Measurements from ENCODE around the gene LTBP1. TPM values are rescaled to one million over a fixed set of nuclear protein-coding genes. Genes with fewer than 3 reads are reported as not detected.
A peak's percentile ranks its signal among the peaks of the same experiment; 100 is the strongest.

The LTBP1 gene
- total and polyA plus RNA-seq, 2 experiments from 2014 or later, result 216 to 509 TPM

- H3K27me3 ChIP-seq, result no peaks in the 10 kb centered on the region
Measured at GRCh38 chr2:32925976-32926707, 20.6 kb upstream of the LTBP1 start.

GRCh38 chr2:32926708-32927084 is 20.1 kb upstream of the LTBP1 start:
- DNase-seq (ENCODE audit: low read depth in 1 of 2, low spot score in 1 of 2), result peak in 1 of 2 donors; percentile 92
- Histone ChIP-seq H3K36me3 (no peaks in the 10 kb centered on the region), H3K27me3 (no peaks in the 10 kb centered on the region), H3K9me3 (ENCODE audit: low read depth) (no peaks in the 10 kb centered on the region), H3K4me3 (no peak overlapping the region), H3K27ac (no peak overlapping the region), H3K4me1 (ENCODE audit: low read depth) (no peaks in the 10 kb centered on the region)
- no peak for TF ChIP-seq CTCF (IDR thresholded peaks at IDR 0.05; ENCODE audit: low read depth, low read length)

More at GRCh38 chr2:32925976-32926707, 20.6 kb upstream of the LTBP1 start:
- no peak overlapping the region for H3K4me3 ChIP-seq
- no peaks in the 10 kb centered on the region for H3K36me3 ChIP-seq
- DNase-seq (ENCODE audit: low read depth in 1 of 2, low spot score in 1 of 2), result no peak
- H3K9me3 ChIP-seq (ENCODE audit: low read depth), result no peaks in the 10 kb centered on the region
- no peaks in the 10 kb centered on the region for H3K4me1 ChIP-seq (ENCODE audit: low read depth)
- no peak for TF ChIP-seq CTCF (IDR thresholded peaks at IDR 0.05; ENCODE audit: low read depth, low read length)
- H3K27ac ChIP-seq, result no peak overlapping the region

DNA sequence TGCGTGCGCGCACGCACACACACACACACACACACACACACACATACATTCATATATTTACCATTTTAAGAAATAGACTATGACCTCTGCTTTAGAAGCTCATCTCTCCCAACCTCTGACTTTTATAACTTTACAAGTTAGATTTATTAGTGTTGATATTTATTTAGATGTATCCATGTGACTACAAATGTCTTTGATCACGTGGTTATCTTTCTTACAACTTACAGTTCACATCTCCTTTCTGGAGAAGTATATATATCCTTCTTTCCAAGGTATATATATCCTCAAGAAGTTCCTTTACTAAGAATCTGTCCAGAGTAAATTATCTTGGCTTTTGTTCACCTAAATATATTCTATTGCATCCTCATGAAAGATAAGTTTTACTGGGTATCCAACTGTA is 16.3 kb upstream of the LTBP1 start:
- Histone ChIP-seq H3K27me3 (no peaks in the 10 kb centered on the region), H3K36me3 (no peaks in the 10 kb centered on the region), H3K27ac (no peak overlapping the region), H3K4me3 (no peak overlapping the region), H3K9me3 (ENCODE audit: low read depth) (no peaks in the 10 kb centered on the region), H3K4me1 (ENCODE audit: low read depth) (no peaks in the 10 kb centered on the region)
- no peak for DNase-seq (ENCODE audit: low read depth in 1 of 2, low spot score in 1 of 2)
- TF ChIP-seq CTCF (IDR thresholded peaks at IDR 0.05; ENCODE audit: low read depth, low read length), result no peak

DNA sequence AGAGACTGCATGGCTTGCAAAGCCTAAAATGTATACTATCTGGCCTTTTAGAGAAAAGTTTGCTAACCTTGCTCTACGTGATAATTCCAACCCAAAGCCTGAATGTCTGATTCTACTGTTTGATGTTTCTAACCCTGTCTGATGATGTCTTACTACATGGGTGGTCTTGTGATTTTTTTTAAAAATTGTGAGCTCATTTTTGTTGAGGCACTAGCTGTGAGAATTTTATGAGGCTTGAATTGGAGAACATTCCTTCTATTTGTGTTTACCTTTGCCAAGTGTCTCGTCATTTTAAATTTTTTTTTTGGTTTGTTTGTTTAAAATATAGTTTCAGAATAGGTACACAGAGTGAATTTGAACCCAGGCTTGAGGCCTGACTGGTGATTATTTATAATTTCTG is 15.2 kb upstream of the LTBP1 start:
- TF ChIP-seq CTCF (IDR thresholded peaks at IDR 0.05; ENCODE audit: low read depth, low read length), result no peak
- Histone ChIP-seq H3K4me3 (no peak overlapping the region), H3K9me3 (ENCODE audit: low read depth) (no peaks in the 10 kb centered on the region), H3K27ac (no peak overlapping the region), H3K36me3 (no peaks in the 10 kb centered on the region), H3K27me3 (no peaks in the 10 kb centered on the region), H3K4me1 (ENCODE audit: low read depth) (no peaks in the 10 kb centered on the region)
- DNase-seq (ENCODE audit: low read depth in 1 of 2, low spot score in 1 of 2), result no peak

- H3K27ac ChIP-seq, result no peak overlapping the region
Measured at GRCh38 chr2:32931945-32932709, 14.6 kb upstream of the LTBP1 start.

More at GRCh38 chr2:32931945-32932709, 14.6 kb upstream of the LTBP1 start:
- no peak for DNase-seq (ENCODE audit: low read depth in 1 of 2, low spot score in 1 of 2)
- H3K4me1 ChIP-seq (ENCODE audit: low read depth), result no peaks in the 10 kb centered on the region
- H3K36me3 ChIP-seq, result no peaks in the 10 kb centered on the region
- TF ChIP-seq CTCF (IDR thresholded peaks at IDR 0.05; ENCODE audit: low read depth, low read length), result no peak
- H3K4me3 ChIP-seq, result no peak overlapping the region
- H3K27me3 ChIP-seq, result no peaks in the 10 kb centered on the region
- H3K9me3 ChIP-seq (ENCODE audit: low read depth), result no peaks in the 10 kb centered on the region

All from cardiac muscle cell (in vitro differentiated cells and primary cell).